ENCODE measurements around the gene RELCH.

Gene RELCH

GRCh38 chr18:62189208-62189607 is 2.2 kb downstream of the RELCH start:
- no peak overlapping the region for H3K27ac ChIP-seq (ENCODE audit: low read length, poor library complexity, severe bottlenecking)
- H3K36me3 ChIP-seq (ENCODE audit: control insufficient read depth in 1 of 2, insufficient read depth in 2 of 2, low read depth in 1 of 2, low read length in 2 of 2): no peaks in the 10 kb centered on the region
- peaks cover 3% of the 10 kb centered on the region for H3K79me1 ChIP-seq (replicated peaks; ENCODE audit: low read length, poor library complexity, severe bottlenecking)
- no peak overlapping the region for H4K91ac ChIP-seq (ENCODE audit: low read length)
- no peak overlapping the region for H2BK5ac ChIP-seq (ENCODE audit: low read depth, low read length, poor library complexity, severe bottlenecking)
- no peak overlapping the region for H2BK120ac ChIP-seq (ENCODE audit: low read depth, low read length)
- H3K14ac ChIP-seq (ENCODE audit: low read length in 2 of 2): no peak overlapping the region
- no peak overlapping the region for H3K23ac ChIP-seq (ENCODE audit: low read length in 2 of 2)
- no peak overlapping the region for H2AFZ ChIP-seq (ENCODE audit: low read depth, low read length)
- no peak for DNase-seq
- H3K27me3 ChIP-seq (ENCODE audit: control insufficient read depth in 1 of 2, insufficient read depth in 1 of 2, low read length in 2 of 2): no peaks in the 10 kb centered on the region
- H3K4me1 ChIP-seq (ENCODE audit: control insufficient read depth, insufficient read depth, low read depth, low read length): peaks cover 2% of the 10 kb centered on the region
- no peaks in the 10 kb centered on the region for H3K9me3 ChIP-seq (ENCODE audit: control insufficient read depth, low read length)
- no peak overlapping the region for H2BK15ac ChIP-seq (ENCODE audit: low read depth, poor library complexity, severe bottlenecking)
- peak overlapping the region; percentile 94 for H3K9ac ChIP-seq (ENCODE audit: low read length)
- H2AK5ac ChIP-seq (ENCODE audit: low read length, severe bottlenecking): no peak overlapping the region
- H3K18ac ChIP-seq (ENCODE audit: low read depth in 1 of 2, low read length in 2 of 2): no peak overlapping the region
- H2BK12ac ChIP-seq (ENCODE audit: low read length in 2 of 2): no peak overlapping the region
- H4K8ac ChIP-seq (ENCODE audit: low read length): no peak overlapping the region
- H3K4me2 ChIP-seq (ENCODE audit: low read length, poor library complexity, severe bottlenecking): peak overlapping the region; percentile 63
- no peak overlapping the region for H3K4ac ChIP-seq (ENCODE audit: low read depth in 1 of 2, low read length in 2 of 2)
- peak overlapping the region in 1 of 2 experiments; percentile 99 for H3K4me3 ChIP-seq (ENCODE audit: insufficient read depth in 1 of 2, low read depth in 1 of 2, low read length in 2 of 2)
- 20% methylated on average over 1 of the region's 2 CpGs for WGBS

DNA sequence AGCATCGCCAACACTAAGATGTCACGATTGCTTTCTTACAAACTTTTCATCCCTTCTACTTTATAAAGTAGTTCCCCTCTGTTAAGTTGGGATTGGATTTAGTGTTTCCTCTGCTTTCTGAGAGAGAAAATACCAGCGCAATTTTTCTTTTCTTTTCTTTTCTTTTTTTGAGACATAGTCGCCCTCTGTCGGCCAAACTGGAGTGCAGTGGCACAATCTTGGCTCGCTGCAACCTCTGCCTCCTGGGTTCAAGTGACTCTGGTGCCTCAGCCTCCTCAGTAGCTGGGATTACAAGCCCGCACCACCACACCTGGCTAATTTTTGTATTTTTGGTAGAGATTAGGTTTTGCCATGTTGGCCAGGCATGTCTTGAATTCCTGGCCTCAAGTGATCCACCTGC is 9.0 kb downstream of the RELCH start:
- H2AK5ac ChIP-seq (ENCODE audit: low read length, severe bottlenecking): no peak overlapping the region
- H3K9ac ChIP-seq (ENCODE audit: low read length): no peak overlapping the region
- no peaks in the 10 kb centered on the region for H3K36me3 ChIP-seq (ENCODE audit: control insufficient read depth in 1 of 2, insufficient read depth in 2 of 2, low read depth in 1 of 2, low read length in 2 of 2)
- H3K4me2 ChIP-seq (ENCODE audit: low read length, poor library complexity, severe bottlenecking): no peak overlapping the region
- no peaks in the 10 kb centered on the region for H3K27me3 ChIP-seq (ENCODE audit: control insufficient read depth in 1 of 2, insufficient read depth in 1 of 2, low read length in 2 of 2)
- H3K23ac ChIP-seq (ENCODE audit: low read length in 2 of 2): no peak overlapping the region
- H3K27ac ChIP-seq (ENCODE audit: low read length, poor library complexity, severe bottlenecking): no peak overlapping the region
- WGBS: 64% methylated on average over 4 of the region's 7 CpGs
- H3K4me1 ChIP-seq (ENCODE audit: control insufficient read depth, insufficient read depth, low read depth, low read length): no peaks in the 10 kb centered on the region
- no peak overlapping the region for H2BK15ac ChIP-seq (ENCODE audit: low read depth, poor library complexity, severe bottlenecking)
- no peak overlapping the region for H2BK5ac ChIP-seq (ENCODE audit: low read depth, low read length, poor library complexity, severe bottlenecking)
- peaks cover 12% of the 10 kb centered on the region for H3K79me1 ChIP-seq (replicated peaks; ENCODE audit: low read length, poor library complexity, severe bottlenecking)
- no peak overlapping the region for H2BK12ac ChIP-seq (ENCODE audit: low read length in 2 of 2)
- H2AFZ ChIP-seq (ENCODE audit: low read depth, low read length): no peak overlapping the region
- no peak overlapping the region for H3K4ac ChIP-seq (ENCODE audit: low read depth in 1 of 2, low read length in 2 of 2)
- H3K18ac ChIP-seq (ENCODE audit: low read depth in 1 of 2, low read length in 2 of 2): no peak overlapping the region
- H2BK120ac ChIP-seq (ENCODE audit: low read depth, low read length): no peak overlapping the region
- peak overlapping the region; percentile 75 for H4K8ac ChIP-seq (ENCODE audit: low read length)
- H3K4me3 ChIP-seq (ENCODE audit: insufficient read depth in 1 of 2, low read depth in 1 of 2, low read length in 2 of 2): no peak overlapping the region
- H3K9me3 ChIP-seq (ENCODE audit: control insufficient read depth, low read length): no peaks in the 10 kb centered on the region
- no peak for DNase-seq
- no peak overlapping the region for H4K91ac ChIP-seq (ENCODE audit: low read length)
- H3K14ac ChIP-seq (ENCODE audit: low read length in 2 of 2): no peak overlapping the region

DNA sequence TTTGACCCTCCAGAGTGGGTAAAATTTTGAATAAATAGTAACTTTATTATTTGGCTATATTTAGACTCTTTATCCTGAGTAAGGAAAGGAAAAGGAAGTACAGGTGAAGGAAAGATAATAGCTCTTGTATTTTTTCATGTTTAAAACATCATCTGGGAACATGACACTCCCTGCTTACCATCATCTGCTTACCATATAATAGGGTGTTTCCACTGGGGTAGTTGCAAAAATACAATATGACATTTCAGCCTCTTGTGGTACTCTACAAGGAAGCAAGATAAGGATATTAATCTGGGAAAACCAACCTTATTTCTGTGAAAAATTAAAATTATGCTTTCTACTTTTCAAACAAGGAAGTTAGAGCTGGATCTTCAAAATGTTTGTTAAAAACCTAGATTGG is 9.9 kb downstream of the RELCH start:
- Histone ChIP-seq H3K4me1 (ENCODE audit: control insufficient read depth, insufficient read depth, low read depth, low read length) (no peaks in the 10 kb centered on the region), H3K27me3 (ENCODE audit: control insufficient read depth in 1 of 2, insufficient read depth in 1 of 2, low read length in 2 of 2) (no peaks in the 10 kb centered on the region), H3K18ac (ENCODE audit: low read depth in 1 of 2, low read length in 2 of 2) (no peak overlapping the region), H3K27ac (ENCODE audit: low read length, poor library complexity, severe bottlenecking) (no peak overlapping the region), H3K23ac (ENCODE audit: low read length in 2 of 2) (no peak overlapping the region), H2BK15ac (ENCODE audit: low read depth, poor library complexity, severe bottlenecking) (no peak overlapping the region), H4K8ac (ENCODE audit: low read length) (no peak overlapping the region), H3K9ac (ENCODE audit: low read length) (no peak overlapping the region), H2AK5ac (ENCODE audit: low read length, severe bottlenecking) (no peak overlapping the region), H3K14ac (ENCODE audit: low read length in 2 of 2) (no peak overlapping the region), H3K36me3 (ENCODE audit: control insufficient read depth in 1 of 2, insufficient read depth in 2 of 2, low read depth in 1 of 2, low read length in 2 of 2) (no peaks in the 10 kb centered on the region), H2AFZ (ENCODE audit: low read depth, low read length) (no peak overlapping the region), H3K4ac (ENCODE audit: low read depth in 1 of 2, low read length in 2 of 2) (no peak overlapping the region), H3K9me3 (ENCODE audit: control insufficient read depth, low read length) (no peaks in the 10 kb centered on the region), H3K4me2 (ENCODE audit: low read length, poor library complexity, severe bottlenecking) (no peak overlapping the region), H2BK120ac (ENCODE audit: low read depth, low read length) (no peak overlapping the region), H4K91ac (ENCODE audit: low read length) (no peak overlapping the region), H2BK5ac (ENCODE audit: low read depth, low read length, poor library complexity, severe bottlenecking) (no peak overlapping the region), H3K4me3 (ENCODE audit: insufficient read depth in 1 of 2, low read depth in 1 of 2, low read length in 2 of 2) (no peak overlapping the region), H2BK12ac (ENCODE audit: low read length in 2 of 2) (no peak overlapping the region), H3K79me1 (replicated peaks; ENCODE audit: low read length, poor library complexity, severe bottlenecking) (peaks cover 12% of the 10 kb centered on the region)
- DNase-seq: no peak

GRCh38 chr18:62198259-62198658 is 11.2 kb downstream of the RELCH start:
- Histone ChIP-seq H4K91ac (ENCODE audit: low read length) (no peak overlapping the region), H2BK120ac (ENCODE audit: low read depth, low read length) (no peak overlapping the region), H3K23ac (ENCODE audit: low read length in 2 of 2) (no peak overlapping the region), H3K4me2 (ENCODE audit: low read length, poor library complexity, severe bottlenecking) (no peak overlapping the region), H3K9ac (ENCODE audit: low read length) (no peak overlapping the region), H2BK12ac (ENCODE audit: low read length in 2 of 2) (no peak overlapping the region), H3K18ac (ENCODE audit: low read depth in 1 of 2, low read length in 2 of 2) (no peak overlapping the region), H2BK15ac (ENCODE audit: low read depth, poor library complexity, severe bottlenecking) (no peak overlapping the region), H3K4me1 (ENCODE audit: control insufficient read depth, insufficient read depth, low read depth, low read length) (no peaks in the 10 kb centered on the region), H3K14ac (ENCODE audit: low read length in 2 of 2) (no peak overlapping the region), H3K4ac (ENCODE audit: low read depth in 1 of 2, low read length in 2 of 2) (no peak overlapping the region), H3K4me3 (ENCODE audit: insufficient read depth in 1 of 2, low read depth in 1 of 2, low read length in 2 of 2) (no peak overlapping the region), H2AFZ (ENCODE audit: low read depth, low read length) (no peak overlapping the region), H4K8ac (ENCODE audit: low read length) (no peak overlapping the region), H3K27me3 (ENCODE audit: control insufficient read depth in 1 of 2, insufficient read depth in 1 of 2, low read length in 2 of 2) (no peaks in the 10 kb centered on the region), H3K36me3 (ENCODE audit: control insufficient read depth in 1 of 2, insufficient read depth in 2 of 2, low read depth in 1 of 2, low read length in 2 of 2) (no peaks in the 10 kb centered on the region), H3K9me3 (ENCODE audit: control insufficient read depth, low read length) (no peaks in the 10 kb centered on the region), H3K79me1 (replicated peaks; ENCODE audit: low read length, poor library complexity, severe bottlenecking) (peaks cover 12% of the 10 kb centered on the region), H2AK5ac (ENCODE audit: low read length, severe bottlenecking) (no peak overlapping the region), H2BK5ac (ENCODE audit: low read depth, low read length, poor library complexity, severe bottlenecking) (no peak overlapping the region), H3K27ac (ENCODE audit: low read length, poor library complexity, severe bottlenecking) (no peak overlapping the region)
- DNase-seq: no peak
- WGBS: 67% methylated on average over 1 of the region's 2 CpGs
